Medulla oblongata (tissue), 1 donor: ENCODE measurements around the gene METTL17.
"Not testable (repeated sequence)": the region's sequence is repeated elsewhere in the genome, so short reads cannot be mapped to it uniquely, and the experiment has no call there.

Experiments used
- DNase-seq: peaks from one replicate; pipeline ENCODE4 v3.0.0-alpha.2; 2015; ENCODE audit errors: extremely low spot score

METTL17 gene

GRCh38 chr14:21024585-21025370 lies 35.0 kb downstream of the METTL17 start, which contains the start of gene NDRG2:
Gene NDRG2, minus strand, starts transcription at chr14:21025061. Its CDS starts 1,746 bp downstream, at chr14:21023315.
- peak; percentile 75 for DNase-seq

GRCh38 chr14:21025371-21026273 lies 35.8 kb downstream of the METTL17 start:
- DNase-seq: peak; percentile 80

- DNase-seq: peak; percentile 95
These were observed 36.7 kb downstream of the METTL17 start for GRCh38 chr14:21026274-21026987.

GRCh38 chr14:21026988-21027315 lies 37.2 kb downstream of the METTL17 start:
- DNase-seq: no peak

GRCh38 chr14:21029917-21030316 lies 40.1 kb downstream of the METTL17 start, which contains the start of gene TPPP2:
Gene TPPP2, plus strand, starts transcription at chr14:21030217. Its CDS starts 365 bp downstream, at chr14:21030582.
- DNase-seq: no peak

GRCh38 chr14:21030531-21030930 lies 40.8 kb downstream of the METTL17 start:
- no peak for DNase-seq

GRCh38 chr14:21032326-21033132 lies 42.7 kb downstream of the METTL17 start:
- peak; percentile 54 for DNase-seq

GRCh38 chr14:21033133-21033698 lies 43.4 kb downstream of the METTL17 start:
- DNase-seq: peak; percentile 46

- no peak for DNase-seq
These were observed 44.9 kb downstream of the METTL17 start, which contains the start of gene RNASE13 for GRCh38 chr14:21034707-21035106. Gene RNASE13, minus strand, starts transcription at chr14:21034807. Its CDS starts 519 bp downstream, at chr14:21034288.

- peak; percentile 47 for DNase-seq
These were observed 47.0 kb downstream of the METTL17 start for GRCh38 chr14:21036751-21037150.

GRCh38 chr14:21037156-21037555 lies 47.4 kb downstream of the METTL17 start:
- no peak for DNase-seq

GRCh38 chr14:21038441-21039422 lies 49.0 kb downstream of the METTL17 start:
- DNase-seq: peak; percentile 90

- DNase-seq: peak; percentile 93
These were observed 50.0 kb downstream of the METTL17 start for GRCh38 chr14:21039585-21040369.

- no peak for DNase-seq
These were observed 50.7 kb downstream of the METTL17 start for GRCh38 chr14:21040370-21040925.

GRCh38 chr14:21040941-21041340 lies 51.2 kb downstream of the METTL17 start:
- not testable (repeated sequence) for DNase-seq

- DNase-seq: no peak
These were observed 52.1 kb downstream of the METTL17 start, which contains the start of gene RNASE7 for GRCh38 chr14:21041676-21042433. Gene RNASE7, plus strand, starts transcription at chr14:21042362. Its CDS starts 631 bp downstream, at chr14:21042993.

GRCh38 chr14:21042918-21043317 lies 53.1 kb downstream of the METTL17 start:
- peak; percentile 40 for DNase-seq
